Aorta (tissue), 5 donors: Measurements from ENCODE around the gene DDHD1. TPM values are rescaled to one million over a fixed set of nuclear protein-coding genes. Genes with fewer than 3 reads are reported as not detected.
"Not testable (repeated sequence)": the region's sequence is repeated elsewhere in the genome, so short reads cannot be mapped to it uniquely, and the experiment has no call there.

Experiments used
- ATAC-seq: fragments of 200-7000 bp; cut with Tn5 transposase; one replicate; pipeline ENCODE4 v1.9.1; 2022; ENCODE audit warnings: moderate library complexity; ENCODE audit not compliant: low FRiP score
- DNase-seq, 2 donors: peaks; one replicate each; pipeline ENCODE4 v3.0.0-alpha.2; 2020
- H3K27ac ChIP-seq, 2 donors: one replicate each; pipeline ENCODE4 v1.5.1; 2013; ENCODE audit warnings: low read length in 2 of 2, mild to moderate bottlenecking in 2 of 2, moderate library complexity in 2 of 2, control low read depth in 1 of 2, inconsistent platforms in 1 of 2, low read depth in 1 of 2
- H3K27me3 ChIP-seq, 2 donors: one replicate each; pipeline ENCODE4 v1.6.1; 2013; ENCODE audit warnings: control low read depth in 1 of 2, low read length in 1 of 2, mild to moderate bottlenecking in 1 of 2, moderate library complexity in 1 of 2; ENCODE audit not compliant: insufficient read depth in 2 of 2, control insufficient read depth in 1 of 2
- H3K36me3 ChIP-seq, 2 donors: one replicate each; pipeline ENCODE4 v1.6.1; 2013; ENCODE audit warnings: control low read depth in 1 of 2, low read length in 1 of 2, mild to moderate bottlenecking in 1 of 2; ENCODE audit not compliant: insufficient read depth in 2 of 2, control insufficient read depth in 1 of 2
- H3K4me1 ChIP-seq, 2 donors: one replicate each; pipeline ENCODE4 v1.6.1; 2013; ENCODE audit warnings: low read length in 2 of 2, control low read depth in 1 of 2, mild to moderate bottlenecking in 1 of 2, moderate library complexity in 1 of 2; ENCODE audit not compliant: insufficient read depth in 2 of 2, control insufficient read depth in 1 of 2
- H3K4me3 ChIP-seq, 2 donors: one replicate each; pipeline ENCODE4 v1.5.1; 2013; ENCODE audit warnings: low read length in 2 of 2, control low read depth in 1 of 2, mild to moderate bottlenecking in 1 of 2
- H3K9me3 ChIP-seq: one replicate; pipeline ENCODE4 v1.6.1; 2013; ENCODE audit warnings: mild to moderate bottlenecking, low read length; ENCODE audit not compliant: control insufficient read depth
- WGBS, 2 donors: extraction: QIAGEN DNeasy Blood & Tissue Kit; methylation state at CpG; one replicate each; pipeline ENCODE4 v1.1.7; 2013; 5-methylcytosine and 5-hydroxymethylcytosine counted together
- intact Hi-C, 2 donors: fragments of 100-400 bp; cut with DNase I; formaldehyde crosslinking; loops; one replicate each; pipeline versions ENCODE4 v1.14.2 to v1.15.0; 2022
- polyA plus RNA-seq, 2 donors: library from polyadenylated mRNA; stranded (reverse); fragments of 200-250 nt; gene quantifications; one replicate each; pipeline ENCODE4 v1.2.3, GENCODE V29; 2013
- total RNA-seq, 2 donors: library from RNA; stranded (reverse); fragmentation: NEBNext Ultra II Directional; extraction: Animal tissue kit (Norgen Biotek cat#: 25700); gene quantifications; one replicate each; pipeline ENCODE4 v1.2.1, GENCODE V29; 2021
- donor health status: healthy with polysubstance abuse.
- donor health status: Bipolar disorder and iron deficiency.
- donor health status: DM: no; HTN: no; CAD: no.
- donor health status: DM: no; HTN: no; CAD: no.
- donor health status: DM: yes; HTN: yes; CAD: no.

Gene DDHD1
- total and polyA plus RNA-seq, 4 donors, result 1.1 to 29.8 (median 13.5) TPM

DNA sequence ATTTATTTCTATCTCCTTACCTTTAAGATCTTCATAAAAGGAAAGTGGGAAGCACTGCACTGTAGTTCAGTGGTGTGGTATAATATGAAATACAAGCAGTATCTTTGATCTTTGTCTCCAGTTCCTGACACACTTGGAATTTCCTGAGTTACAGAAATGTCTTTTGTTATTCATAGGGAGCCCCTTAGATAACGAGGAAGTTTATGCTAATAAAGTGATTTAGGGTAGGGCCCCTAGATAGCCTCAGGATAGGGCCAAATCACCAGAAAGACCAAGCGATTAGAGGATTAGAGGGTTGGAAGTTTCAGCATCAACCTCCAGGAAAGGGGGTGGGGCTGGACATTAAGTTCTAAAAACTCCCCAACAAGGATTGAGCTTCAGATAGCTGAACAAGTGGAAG, 29.9 kb upstream of the DDHD1 start:
- DNase-seq, result no peak
- WGBS, 2 donors, result 67 to 73% methylated on average over 2 of the region's 2 CpGs
- H3K27me3 ChIP-seq, result no peaks in the 10 kb centered on the region
- H3K9me3 ChIP-seq, result no peaks in the 10 kb centered on the region
- no peaks in the 10 kb centered on the region for H3K36me3 ChIP-seq
- no peaks in the 10 kb centered on the region for H3K4me1 ChIP-seq
- ATAC-seq, result no peak
- intact Hi-C loops, result no loop called here
- no peak overlapping the region for H3K27ac ChIP-seq
- no peak overlapping the region for H3K4me3 ChIP-seq

DNA sequence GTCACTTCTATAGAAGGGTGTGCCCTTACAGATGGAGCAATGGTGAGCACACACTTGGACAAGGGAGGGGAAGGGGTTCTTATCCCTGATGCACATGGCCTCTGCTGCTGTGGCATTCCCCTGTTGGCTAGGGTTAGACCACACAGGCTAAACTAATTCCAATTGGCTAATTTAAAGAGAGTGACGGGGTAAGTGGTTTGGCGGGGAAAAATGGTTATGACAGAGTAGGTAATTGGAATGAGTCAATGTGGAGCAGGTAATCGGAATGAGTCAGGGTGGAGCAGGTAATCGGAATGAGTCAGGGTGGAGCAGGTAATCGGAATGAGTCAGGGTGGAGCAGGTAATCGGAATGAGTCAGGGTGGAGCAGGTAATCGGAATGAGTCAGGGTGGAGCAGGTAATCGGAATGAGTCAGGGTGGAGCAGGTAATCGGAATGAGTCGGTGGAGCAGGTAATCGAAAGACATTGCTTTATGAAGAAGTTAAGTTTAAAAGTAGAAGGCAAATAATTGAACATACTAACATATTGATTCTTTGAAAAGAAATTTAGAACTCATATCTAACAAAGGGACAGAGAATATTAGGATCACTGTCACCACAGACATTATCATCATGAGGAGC, 28.4 kb upstream of the DDHD1 start:
- H3K36me3 ChIP-seq, ATAC-seq, H3K9me3 ChIP-seq, DNase-seq, H3K27ac ChIP-seq, intact Hi-C loops, H3K4me3 ChIP-seq, H3K27me3 ChIP-seq, H3K4me1 ChIP-seq: not testable (repeated sequence)
- 96 to 97% methylated on average over 9 to 10 of the region's 11 CpGs for WGBS, 2 donors

DNA sequence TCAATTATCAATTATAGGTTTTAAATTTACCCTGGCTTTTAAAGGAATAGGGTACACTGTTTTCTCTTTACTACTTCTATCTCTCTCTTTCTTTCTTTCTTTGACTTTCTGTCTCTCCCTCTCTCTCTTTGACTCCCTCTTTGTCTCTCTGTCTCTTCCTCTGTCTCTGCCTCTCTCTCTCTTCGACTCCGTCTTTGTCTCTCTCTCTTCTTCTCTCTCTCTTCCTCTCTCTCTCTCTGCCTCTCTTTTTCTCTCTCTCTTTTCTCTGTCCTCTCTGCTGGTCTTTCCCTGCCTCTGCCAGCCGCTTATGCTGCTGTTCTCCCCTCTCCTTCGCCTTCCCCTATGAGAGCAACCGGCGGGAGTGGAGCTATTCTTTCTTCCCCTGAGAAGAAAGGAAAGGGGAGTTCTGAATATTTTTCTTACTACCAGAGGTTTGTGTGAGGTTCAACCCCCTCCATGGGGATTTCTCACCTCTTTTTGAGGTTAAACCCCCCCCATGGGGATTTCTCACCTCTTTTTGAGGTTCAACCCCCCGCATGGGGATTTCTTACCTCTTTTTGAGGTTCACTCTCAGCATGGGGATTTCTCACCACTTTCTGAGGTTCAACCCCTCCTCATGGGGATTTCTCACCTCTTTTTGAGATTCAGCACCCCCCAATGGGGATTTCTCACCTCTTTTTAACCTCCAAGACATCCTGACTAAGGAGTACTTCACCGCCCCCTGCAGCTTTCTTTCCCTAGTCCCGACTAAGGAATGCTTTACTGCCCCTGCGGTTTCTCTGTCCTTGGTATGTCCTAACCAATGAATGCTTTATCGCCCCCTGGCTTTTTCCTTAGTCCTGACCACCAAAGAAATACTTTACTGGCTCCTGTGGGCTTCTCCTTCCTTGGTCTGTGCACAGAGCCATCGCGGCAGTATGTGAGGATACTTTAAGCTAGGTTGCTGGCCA, 27.4 kb upstream of the DDHD1 start:
- no peaks in the 10 kb centered on the region for H3K27me3 ChIP-seq
- 82 to 83% methylated on average over 13 of the region's 13 CpGs for WGBS, 2 donors
- H3K9me3 ChIP-seq, result no peaks in the 10 kb centered on the region
- no peak overlapping the region for H3K4me3 ChIP-seq
- intact Hi-C loops, result no loop called here
- H3K4me1 ChIP-seq, result no peaks in the 10 kb centered on the region
- no peak overlapping the region for H3K27ac ChIP-seq
- no peak for DNase-seq
- no peaks in the 10 kb centered on the region for H3K36me3 ChIP-seq
- no peak for ATAC-seq

DNA sequence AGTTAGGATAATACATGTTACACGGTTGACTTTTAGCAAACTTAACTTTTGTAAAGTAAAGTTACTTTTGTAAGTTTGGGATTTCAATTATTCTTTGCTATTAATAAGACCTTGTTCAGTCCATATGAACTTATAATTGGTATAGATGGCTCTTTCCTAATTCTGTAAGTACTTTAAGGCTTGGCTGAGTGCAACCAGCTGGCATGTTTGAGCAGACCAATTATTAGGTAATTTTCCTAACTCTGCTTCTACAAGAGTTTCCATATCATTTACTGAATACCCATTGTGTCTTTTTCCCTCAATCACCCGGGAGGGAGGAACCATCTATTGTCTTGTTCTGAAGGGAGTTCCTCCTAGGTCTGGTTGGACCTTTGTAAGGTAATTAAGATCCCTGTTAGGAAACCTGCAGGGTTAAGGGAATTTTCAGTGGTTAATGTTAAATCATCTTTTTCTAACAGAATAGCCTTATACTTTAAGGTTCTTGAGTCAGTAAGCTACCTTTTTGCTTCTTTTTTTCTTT, 26.4 kb upstream of the DDHD1 start:
- H3K9me3 ChIP-seq, DNase-seq, H3K4me1 ChIP-seq, intact Hi-C loops, ATAC-seq, H3K36me3 ChIP-seq, H3K4me3 ChIP-seq, H3K27ac ChIP-seq, H3K27me3 ChIP-seq: not testable (repeated sequence)
- WGBS, 2 donors, result 86 to 87% methylated on average over 2 of the region's 2 CpGs

DNA sequence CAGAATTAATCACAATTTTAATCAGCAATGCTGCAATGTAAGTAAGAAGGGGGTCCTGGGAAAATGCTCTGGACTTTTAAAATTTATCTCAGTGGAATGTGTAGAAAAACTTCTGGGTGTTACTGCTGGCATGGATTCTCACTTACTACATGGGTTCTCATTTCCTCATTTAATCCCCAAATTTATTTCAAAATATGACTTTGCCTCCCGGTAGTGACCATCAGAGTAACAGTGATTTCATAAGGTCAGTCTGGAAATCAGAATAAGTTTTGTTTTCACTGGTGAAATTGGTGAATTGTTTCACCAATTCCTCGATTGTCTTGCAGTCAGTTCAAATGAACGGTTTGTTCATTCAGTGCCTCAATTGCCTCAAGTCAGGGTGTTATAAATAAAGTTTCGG, 22.3 kb upstream of the DDHD1 start:
- intact Hi-C loops, result no loop called here
- WGBS, 2 donors, result 80 to 84% methylated on average over 4 of the region's 4 CpGs
- H3K36me3 ChIP-seq, result no peaks in the 10 kb centered on the region
- H3K4me3 ChIP-seq, result no peak overlapping the region
- no peaks in the 10 kb centered on the region for H3K27me3 ChIP-seq
- ATAC-seq, result no peak
- no peaks in the 10 kb centered on the region for H3K4me1 ChIP-seq
- no peak for DNase-seq
- H3K9me3 ChIP-seq, result no peaks in the 10 kb centered on the region
- no peak overlapping the region for H3K27ac ChIP-seq

DNA sequence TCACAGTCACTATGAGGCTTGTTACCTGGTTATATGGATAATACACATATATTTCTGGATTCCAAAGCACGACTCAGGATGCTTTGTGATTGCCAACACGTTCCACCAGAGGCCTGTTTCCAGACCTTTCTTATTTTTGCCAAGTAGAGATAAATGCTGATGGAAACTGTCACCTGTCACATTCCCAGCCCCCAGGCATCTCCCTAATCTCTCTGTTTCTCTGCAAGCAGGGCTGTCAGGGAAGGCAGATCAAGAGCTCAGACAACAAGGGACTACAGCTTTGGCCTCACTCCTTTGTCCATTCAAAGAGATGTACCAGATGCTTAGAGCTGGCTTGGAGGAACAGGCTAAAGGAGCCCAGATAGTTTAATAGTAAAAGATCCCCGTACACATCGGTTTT, 21.8 kb upstream of the DDHD1 start:
- intact Hi-C loops, result no loop called here
- 55 to 68% methylated on average over 4 of the region's 4 CpGs for WGBS, 2 donors
- Histone ChIP-seq H3K4me3 (no peak overlapping the region), H3K27ac (no peak overlapping the region), H3K9me3 (no peaks in the 10 kb centered on the region), H3K4me1 (no peaks in the 10 kb centered on the region), H3K27me3 (no peaks in the 10 kb centered on the region), H3K36me3 (no peaks in the 10 kb centered on the region)
- ATAC-seq (no peak), DNase-seq (no peak)

DNA sequence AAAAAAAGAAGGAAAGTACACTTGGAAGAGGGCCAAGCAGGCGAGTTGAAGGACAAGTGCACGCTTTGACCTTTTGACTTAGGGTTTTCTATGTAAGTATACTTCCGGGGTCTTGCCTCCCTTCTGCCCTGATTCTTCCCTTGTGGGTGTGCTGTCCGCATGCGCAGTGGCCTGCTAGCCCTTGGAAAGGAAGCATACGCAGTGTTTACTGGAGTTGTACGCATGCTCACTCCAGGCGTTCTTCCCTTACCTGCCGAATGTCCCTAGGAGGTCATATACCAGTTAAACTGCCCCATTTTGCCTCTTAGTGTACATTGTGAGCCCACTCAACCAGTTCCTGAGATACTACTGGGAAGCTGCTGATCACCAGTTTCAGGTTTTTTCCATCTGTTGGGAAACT, 15.7 kb upstream of the DDHD1 start:
- Histone ChIP-seq H3K4me1 (no peaks in the 10 kb centered on the region), H3K9me3 (no peaks in the 10 kb centered on the region), H3K27me3 (no peaks in the 10 kb centered on the region), H3K27ac (no peak overlapping the region), H3K4me3 (no peak overlapping the region), H3K36me3 (no peaks in the 10 kb centered on the region)
- DNase-seq, result no peak
- intact Hi-C loops, result no loop called here
- no peak for ATAC-seq
- 88% methylated on average over 9 of the region's 9 CpGs for WGBS, 2 donors

DNA sequence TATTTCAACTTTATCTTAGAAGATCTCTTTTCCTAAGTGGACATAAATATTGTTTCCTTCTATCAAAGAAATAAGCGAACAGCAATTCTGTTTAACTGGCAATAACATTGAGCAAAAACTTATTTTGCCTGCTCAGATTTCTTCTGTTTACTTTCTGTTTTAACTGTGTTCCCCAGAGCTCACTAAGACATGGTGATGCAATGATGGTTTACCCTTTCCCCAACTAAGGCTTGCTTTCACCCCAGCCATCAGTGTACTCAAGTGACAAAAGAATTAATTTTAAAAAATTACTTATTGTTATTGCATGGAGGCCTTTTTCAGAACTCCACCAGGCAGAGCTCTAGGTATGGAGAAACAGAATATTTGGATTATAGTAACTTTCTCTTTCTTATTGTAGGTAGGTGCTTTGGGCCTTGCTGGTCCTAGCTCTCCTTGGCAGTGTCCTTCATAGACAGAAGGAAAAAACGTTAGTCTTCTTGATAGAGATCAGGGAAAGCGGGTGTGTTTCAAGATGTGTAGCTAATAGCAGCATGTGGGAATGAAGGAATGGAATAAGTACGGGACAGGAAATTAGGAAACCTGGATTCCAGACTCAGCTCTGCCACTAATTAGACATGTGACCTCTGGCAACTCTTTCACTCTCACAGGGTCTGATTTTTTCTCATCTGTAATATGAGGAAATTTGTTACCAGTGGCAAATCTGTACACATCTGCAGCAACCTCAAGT, 14.6 kb upstream of the DDHD1 start:
- intact Hi-C loops, result no loop called here
- WGBS, 2 donors, result 76 to 80% methylated on average over 4 of the region's 4 CpGs
- H3K27ac ChIP-seq, result no peak overlapping the region

More for the DNA sequence above, 14.6 kb upstream of the DDHD1 start:
- no peaks in the 10 kb centered on the region for H3K27me3 ChIP-seq
- ATAC-seq, result peak; percentile 59
- DNase-seq, result no peak
- no peak overlapping the region for H3K4me3 ChIP-seq
- no peaks in the 10 kb centered on the region for H3K4me1 ChIP-seq
- H3K36me3 ChIP-seq, result no peaks in the 10 kb centered on the region
- H3K9me3 ChIP-seq, result no peaks in the 10 kb centered on the region
